ENCODE data around the gene PWP2.
"Not testable (repeated sequence)": the region's sequence is repeated elsewhere in the genome, so short reads cannot be mapped to it uniquely, and the experiment has no call there.

Gene PWP2

DNA sequence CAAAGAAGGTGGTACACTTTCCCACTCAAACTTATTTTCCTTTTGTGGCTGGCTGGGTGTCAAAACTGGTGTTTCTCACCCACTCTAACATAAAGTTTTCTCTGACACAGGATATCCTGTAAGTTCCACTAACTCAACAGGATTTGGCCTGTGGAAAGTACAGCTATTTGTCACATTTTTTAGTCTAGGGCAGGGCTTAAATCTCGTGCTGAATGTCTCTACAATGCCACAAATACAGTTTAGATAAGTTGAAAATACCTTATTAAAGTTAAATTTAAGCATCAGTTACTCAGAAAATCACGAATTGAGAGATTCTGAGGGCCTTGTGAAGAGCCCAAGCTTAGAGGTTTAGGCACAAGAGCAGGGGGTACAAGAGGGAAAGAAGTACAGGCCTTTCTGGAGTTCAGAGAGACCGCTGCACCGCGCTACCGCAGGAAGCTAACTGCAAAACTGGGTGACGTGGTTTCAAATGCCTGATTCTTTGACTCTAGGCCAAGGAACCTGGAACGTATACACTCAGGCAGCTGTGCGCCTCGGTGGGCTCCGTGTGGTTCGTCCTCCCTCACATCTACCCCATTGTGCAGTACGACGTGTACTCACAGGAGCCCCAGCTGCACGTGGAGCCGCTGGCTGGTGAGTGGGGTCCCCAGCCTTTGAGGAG, 23.4 kb upstream of the PWP2 start:
- no peak for DNase-seq (ENCODE audit: low read depth)

DNA sequence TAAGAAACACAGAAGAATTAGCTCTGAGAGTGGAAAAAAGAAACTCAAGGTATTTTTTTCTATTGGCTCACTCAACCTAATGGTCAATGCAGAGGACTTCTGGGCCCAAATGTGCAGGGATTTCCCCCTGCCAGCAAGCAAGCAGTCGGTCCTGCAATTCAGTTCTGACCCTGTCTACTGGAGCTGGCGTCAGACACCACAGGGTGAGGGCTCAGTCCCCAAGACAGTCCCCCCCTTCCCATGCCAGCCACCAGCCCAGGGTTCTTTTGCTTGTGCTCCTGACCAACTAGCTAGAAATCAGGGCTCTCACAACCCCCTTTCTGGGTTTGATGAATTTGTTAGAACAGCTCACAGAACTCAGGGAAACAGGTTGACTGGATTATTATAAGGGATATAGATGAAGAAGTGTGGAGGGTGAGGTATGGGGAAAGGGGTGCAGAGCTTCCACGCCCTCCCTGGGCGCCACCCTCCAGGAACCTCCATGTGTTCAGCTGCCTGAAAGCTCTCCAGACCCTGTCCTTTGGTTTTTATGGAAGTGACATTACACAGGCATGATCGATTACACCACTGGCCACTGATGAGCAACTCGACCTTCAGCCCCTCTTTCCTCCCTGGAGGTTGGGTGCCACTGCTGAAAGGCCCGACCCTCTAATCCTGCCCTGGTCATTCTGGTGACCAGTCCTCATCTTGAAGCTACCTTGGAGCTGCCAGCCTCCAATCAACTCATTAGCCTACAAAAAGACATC, 22.5 kb upstream of the PWP2 start:
- DNase-seq (ENCODE audit: low read depth): no peak

DNA sequence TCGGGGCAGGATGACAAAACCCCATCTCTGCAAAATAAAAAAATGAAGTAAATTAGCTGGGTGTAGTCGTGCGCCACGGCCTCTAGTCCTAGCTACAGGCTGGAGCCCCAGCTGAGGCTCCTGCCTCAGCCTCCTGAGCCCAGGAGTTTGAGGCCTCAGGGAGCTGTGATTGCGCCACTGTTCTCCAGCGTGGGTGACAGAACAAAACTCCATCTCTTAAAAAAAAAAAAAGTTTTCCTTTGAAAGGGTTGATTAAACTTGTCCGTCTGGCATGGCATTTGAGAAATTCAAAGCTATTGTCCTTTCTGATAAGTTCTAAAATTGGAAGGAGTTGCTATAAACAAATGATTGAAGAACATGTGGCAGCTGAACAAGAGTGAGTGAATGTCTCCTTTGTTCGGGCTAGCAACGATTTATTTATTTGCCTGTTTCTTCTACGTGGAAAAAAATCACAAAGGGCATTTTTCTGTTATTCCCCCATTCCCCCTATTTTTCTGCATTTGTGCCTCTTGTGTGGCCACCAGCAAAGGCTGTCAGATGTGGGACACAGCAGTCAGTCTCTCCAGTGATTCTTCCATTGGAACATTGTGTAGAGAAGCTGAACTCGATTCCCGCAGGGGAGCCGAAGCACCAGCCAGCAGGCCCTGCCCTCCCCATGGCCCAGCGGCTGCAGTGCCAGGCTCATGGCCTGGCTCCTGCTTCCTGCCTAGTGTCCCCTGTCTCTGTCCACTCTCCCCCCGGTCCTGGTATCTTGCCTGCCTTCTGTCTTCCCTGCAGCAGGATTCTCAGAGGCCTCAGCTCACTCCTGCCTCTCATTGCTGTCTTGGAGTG, 21.5 kb upstream of the PWP2 start:
- no peak for DNase-seq (ENCODE audit: low read depth)

DNA sequence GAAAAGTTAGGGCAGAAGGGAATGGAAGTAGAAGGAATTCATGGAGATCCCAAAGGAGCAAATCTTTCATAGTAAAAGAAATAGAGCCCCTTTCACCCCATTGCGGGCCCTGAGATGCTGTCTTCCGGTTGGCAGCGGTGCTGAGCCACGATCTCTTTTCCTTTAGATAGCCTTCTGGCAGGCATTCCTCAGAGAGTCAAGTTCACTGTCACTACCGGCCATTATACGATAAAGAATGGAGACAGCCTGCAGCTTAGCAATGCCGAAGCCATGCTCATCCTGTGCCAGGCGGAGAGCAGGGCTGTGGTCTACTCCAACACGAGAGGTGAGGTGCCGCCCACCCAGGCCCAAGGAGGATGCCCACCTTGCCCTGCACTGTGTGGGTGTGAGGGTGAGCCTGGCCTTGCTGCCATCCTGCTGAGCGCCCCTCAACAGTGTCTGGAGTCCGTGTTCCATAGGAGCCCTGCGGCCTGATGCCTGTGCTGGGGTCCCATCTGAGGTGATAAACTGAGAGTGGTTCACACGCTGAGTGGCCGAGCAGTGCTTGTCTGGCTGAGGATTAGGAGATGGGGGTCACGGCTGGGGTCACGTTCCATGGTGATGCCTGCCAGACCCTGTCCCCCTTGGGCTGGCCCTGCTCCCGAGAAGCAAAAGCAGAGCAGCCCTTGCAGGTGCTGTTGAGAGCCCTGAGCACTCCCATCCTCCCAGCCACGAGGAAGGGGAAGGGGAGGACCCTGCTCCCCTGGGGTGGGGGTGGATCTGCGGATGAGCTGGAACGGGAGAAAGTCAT, 20.4 kb upstream of the PWP2 start:
- no peak for DNase-seq (ENCODE audit: low read depth)

DNA sequence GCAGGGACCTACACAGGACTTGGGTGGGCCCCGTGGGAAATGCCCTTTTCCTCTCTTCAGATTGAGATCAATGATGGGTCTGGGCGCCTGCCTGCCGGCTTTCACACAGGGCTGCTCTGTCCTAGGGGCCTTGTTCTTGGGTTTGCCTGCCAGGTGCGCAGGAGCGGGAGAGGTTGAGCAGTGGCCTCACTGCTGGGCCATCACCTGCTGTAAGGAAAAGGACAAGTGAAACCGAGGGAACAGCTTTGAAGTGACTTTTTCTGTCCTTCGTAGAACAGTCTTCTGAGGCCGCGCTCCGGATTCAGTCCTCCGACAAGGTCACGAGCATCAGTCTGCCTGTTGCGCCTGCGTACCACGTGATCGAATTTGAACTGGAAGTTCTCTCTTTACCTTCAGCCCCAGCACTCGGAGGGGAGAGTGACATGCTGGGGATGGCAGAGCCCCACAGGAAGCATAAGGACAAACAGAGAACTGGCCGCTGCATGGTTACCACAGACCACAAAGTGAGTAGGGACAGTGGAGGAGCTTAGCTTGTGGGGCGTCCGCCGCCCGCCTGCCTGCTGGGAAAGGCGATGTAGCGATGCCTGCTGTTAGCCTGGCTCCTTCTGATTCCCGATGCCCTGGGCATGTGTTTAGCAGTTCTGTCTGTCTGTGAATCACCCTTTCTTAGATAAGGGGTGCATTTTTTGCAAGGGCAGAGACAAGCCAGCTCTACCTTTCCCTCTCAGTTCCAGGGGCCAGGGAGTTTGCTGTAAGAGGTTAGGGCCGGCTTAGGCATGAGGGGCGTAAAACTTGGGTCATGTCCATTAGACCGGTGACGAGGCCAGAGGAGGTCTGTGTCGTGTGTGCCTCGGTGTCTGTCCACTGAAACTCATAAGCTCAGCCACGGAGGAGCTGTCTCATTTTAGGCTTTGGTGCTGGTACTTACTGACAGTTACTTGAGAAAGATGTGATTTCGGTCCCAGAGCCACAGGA, 19.5 kb upstream of the PWP2 start:
- DNase-seq (ENCODE audit: low read depth): no peak

DNA sequence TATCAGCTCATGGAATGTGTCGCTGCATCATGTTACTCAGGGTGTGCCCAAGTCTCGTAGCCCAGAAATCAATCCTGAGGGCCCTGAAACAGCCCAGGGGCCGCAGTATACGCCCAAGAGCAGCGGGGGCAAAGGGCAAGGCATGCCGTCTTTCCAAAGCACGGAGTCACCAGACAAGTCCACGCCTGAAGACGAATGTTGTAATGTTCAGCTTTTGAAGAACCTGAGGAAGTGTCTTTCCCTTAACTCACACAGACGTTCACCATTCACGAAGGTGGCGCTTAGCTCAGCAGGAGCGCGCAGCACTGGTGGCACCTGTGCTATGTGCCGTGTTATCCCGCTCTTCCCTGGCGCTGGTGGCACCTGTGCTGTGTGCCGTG, 18.8 kb upstream of the PWP2 start:
- no peak for DNase-seq (ENCODE audit: low read depth)

DNA sequence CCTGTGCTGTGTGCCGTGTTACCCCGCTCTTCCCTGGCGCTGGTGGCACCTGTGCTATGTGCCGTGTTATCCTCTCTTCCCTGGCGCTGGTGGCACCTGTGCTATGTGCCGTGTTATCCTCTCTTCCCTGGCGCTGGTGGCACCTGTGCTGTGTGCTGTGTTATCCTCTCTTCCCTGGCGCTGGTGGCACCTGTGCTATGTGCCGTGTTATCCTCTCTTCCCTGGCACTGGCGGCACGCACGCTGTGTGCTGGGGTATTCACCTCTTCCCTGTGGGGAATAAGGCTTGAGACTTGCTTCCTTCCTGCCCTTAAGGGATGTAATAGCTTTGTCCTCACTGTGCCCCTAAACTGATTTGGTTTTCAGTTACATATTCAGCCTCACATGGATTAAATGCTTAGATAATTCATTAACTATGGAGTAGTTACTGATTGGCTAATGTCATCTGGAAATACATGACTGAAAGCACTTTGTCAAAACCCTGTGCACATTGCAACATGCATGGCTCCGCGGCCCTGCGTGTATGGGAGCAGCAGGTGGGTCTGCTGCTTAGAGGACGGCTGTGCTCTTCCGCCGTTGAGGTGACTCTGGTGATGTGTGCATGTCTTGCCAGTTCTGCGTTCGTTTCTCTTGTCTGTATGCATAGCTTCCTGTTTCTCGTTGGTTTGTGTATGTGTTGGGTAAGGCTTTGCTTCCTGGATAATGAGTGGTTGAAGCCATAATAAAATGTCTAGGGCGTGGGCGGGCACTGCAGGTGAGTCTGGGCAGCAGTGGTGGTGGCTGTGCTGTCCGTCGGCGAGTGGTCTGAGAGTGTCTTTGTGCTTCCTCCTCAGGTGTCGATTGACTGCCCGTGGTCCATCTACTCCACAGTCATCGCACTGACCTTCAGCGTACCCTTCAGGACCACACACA, 17.9 kb upstream of the PWP2 start:
- DNase-seq (ENCODE audit: low read depth): no peak

DNA sequence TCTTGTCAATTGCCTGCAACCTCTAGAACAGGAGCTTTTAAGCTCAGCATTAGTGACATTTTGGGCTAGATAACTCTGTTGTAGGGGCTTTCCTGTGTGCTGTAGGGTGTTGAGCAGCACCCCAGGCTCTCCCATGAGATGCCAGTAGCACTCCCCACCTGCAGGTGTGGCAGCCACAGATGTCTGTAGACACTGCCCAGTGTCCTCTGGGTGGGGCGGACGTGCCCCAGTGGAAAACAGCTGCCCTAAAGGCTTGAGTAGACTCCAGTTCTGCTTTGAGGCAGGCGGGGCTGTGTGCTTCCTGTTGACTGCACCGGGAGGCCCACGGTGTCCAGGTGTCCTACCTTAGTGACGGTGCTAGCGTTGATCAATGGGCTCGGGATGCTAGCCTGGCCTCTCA, 16.9 kb upstream of the PWP2 start:
- no peak for DNase-seq (ENCODE audit: low read depth)

DNA sequence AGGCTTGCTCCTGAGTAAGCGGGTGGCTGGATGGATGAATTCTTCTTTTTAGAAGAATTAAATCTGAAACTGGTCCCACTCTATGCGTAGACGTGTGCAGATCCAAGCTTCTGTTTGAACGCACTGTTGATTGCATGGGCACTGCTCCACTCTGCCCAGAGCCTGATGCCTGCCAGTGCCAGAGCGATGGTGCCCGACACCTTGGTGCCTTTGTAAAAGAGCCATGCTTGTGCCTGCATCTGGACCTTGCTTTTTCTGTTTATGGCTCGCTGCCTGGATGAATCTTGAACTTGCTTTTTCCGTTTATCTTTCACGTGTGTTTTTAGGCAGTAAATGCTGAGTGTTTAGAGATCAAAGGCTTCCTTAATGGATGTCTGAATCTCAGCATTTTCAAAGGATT, 15.0 kb upstream of the PWP2 start:
- no peak for DNase-seq (ENCODE audit: low read depth)

DNA sequence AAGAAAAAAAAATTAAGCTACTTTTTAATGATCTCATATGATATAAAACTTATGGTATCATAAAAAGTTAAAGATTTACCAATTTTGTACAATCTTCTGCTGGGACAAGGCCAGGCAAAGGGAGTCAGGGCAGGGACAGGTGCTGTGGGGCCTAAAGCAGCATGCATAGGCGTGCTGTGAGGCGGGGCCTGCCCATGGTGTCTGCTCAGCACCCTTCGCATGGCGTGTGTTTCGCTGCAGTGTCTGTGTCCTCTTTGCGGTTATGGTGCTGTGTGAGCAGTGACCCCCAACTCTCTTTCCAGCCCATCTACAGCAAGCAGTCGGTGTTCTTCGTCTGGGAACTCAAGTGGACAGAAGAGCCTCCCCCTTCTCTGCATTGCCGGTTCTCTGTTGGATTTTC, 13.4 kb upstream of the PWP2 start:
- no peak for DNase-seq (ENCODE audit: low read depth)

DNA sequence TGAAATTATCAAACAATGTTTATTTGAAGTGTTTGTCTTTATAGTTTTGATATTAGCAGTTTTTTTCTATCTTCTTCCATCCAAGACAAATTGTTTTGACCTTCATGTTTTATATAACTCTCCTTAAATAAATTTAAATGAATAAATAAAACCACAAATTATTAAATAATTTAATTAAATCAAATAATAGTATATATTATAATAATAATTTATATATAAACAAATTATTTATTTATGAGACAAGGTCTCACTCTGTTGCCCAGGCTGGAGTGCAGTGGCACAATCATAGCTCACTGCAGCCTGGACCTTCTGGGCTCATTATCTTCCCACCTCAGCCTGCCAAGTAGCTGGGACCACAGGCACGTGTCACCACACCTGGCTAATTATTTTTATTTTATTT, 12.4 kb upstream of the PWP2 start:
- DNase-seq (ENCODE audit: low read depth): no peak

DNA sequence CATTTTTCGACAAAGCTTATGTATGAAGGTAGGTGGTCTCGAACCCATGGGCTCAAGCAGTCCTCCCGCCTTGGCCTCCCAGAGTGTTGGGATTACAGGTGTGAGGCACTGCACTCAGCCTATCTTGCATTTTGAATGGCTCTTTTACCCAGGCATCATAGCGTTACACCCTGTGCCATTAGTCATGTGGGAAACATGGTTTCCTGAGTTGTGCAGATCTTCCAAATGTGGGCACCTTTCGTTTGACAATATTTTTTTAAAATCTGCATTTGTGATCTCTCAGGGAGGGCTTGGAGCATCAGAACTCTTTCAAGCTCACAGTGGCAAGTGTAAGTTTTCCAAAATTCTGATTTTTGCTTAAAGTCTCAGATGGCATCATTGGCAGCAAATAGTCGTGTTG, 8.7 kb upstream of the PWP2 start:
- not testable (repeated sequence) for DNase-seq (ENCODE audit: low read depth)

DNA sequence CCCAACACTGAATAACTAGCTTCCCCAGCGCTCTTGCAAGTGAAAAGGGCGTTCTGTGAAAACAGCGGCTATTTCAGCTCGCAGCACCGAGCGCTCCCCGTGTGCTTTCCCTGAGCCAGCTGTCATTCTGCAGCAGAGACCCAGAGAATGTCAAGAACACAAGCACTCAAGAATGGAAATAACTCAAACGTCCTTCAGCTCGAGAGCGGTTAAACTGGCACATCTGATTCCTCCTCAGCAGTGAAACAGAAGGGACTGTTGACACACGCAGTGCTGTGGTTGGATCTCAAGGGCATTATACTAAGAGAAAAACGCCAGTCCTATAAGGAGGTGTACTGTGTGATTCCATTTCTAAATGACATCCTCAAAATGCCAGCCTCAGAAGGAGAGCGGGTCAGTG, 8.2 kb upstream of the PWP2 start:
- DNase-seq (ENCODE audit: low read depth): not testable (repeated sequence)

DNA sequence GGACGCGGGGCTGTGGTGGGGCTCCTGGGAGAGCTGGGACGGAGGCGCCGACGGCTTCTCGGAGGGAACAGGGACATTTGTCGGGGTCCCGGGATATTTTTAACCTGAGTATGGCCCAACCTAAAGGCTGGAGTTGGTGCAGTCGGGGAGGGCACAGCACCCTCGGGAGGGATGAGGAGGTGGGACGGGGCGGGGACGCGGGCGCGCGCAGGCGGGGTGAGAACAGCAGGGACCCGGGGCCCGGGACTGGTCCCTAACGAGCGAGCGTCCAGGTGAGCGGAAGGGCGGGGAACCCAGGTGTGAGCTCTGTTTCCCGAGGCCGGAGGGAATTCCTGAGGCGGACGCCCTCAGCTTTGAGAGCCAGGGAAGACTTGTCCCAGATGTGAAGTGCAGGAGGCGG, 390 bp downstream of the PWP2 start:
- DNase-seq (ENCODE audit: low read depth): not testable (repeated sequence)

DNA sequence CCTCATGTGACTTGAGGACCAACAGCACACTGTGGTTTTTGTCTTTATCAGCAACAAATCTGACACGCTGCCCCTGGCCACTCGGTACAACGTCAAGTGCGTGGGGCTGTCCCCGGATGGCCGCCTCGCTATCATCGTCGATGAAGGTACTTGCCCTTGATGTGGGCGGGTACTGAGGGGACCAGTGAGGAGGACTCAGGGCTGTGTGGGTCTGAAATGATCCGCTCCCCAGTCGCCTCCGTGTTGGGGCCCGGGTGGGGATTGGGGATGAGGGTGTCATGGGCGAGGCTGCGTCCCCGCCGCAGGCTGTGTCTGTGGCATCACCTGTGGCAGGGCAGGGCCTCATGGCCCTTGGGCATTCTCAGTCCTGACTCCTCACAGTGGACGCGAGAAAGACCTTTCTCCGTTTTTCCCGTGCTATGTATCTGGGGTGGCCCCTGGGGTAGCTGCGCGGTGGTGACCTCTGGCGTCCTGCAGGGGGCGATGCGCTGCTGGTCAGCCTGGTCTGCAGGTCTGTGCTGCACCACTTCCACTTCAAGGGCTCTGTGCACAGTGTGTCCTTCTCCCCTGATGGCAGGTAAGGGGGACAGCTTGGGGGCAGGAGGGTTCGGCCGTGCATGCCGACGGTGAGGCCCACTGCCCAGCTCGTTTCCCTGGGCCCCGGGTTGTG, 6.6 kb downstream of the PWP2 start:
- DNase-seq (ENCODE audit: low read depth): not testable (repeated sequence)

DNA sequence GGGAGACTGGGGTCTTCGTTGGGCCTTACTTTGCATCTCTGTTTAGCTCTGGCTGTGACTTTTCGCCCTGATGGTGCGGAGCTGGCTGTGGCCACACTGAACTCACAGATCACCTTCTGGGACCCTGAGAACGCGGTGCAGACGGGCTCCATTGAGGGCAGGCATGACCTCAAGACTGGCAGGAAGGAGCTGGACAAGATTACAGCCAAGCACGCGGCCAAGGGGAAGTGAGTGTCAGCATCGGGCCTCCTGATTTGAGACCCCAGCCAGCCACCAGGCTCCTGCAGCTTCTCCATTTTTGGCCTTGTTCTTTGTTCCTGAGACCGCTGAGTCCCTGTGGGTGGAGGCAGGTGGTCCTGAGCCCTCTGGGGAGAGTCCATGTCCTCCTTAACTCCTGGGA, 14.9 kb downstream of the PWP2 start:
- DNase-seq (ENCODE audit: low read depth): not testable (repeated sequence)

DNA sequence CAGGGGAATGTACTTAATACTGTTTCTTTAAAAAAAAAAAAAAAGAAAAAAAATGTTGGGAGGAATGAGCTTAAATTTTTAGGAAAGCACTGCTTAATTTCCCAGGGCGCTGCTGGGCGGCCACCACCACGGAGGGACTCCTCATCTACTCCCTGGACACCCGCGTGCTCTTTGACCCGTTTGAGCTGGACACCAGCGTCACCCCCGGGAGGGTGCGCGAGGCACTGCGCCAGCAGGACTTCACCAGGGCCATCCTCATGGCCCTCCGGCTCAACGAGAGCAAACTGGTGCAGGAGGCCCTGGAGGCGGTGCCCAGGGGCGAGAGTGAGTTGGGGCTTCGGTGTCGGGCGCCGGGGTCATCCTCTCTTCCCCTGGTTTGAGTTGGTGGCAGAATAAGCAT, 20.6 kb downstream of the PWP2 start:
- DNase-seq (ENCODE audit: low read depth): not testable (repeated sequence)

DNA sequence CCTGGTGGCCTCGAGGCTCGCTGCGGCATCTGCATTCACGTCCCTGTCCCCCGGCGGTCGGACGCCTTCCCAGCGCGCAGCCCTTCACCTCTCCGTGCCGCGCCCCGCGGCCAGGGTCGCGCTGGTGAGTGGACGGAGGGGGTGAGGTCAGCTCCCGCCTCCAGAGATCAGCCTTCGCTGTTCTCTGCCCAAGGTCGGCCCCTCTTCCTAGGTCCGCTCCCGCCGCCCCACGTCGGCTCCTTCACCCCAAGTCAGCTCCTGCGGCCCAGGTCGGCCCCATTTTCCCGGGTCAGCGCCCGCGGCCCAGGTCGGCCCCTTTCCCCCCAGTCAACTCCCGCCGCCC, 26.5 kb downstream of the PWP2 start:
- not testable (repeated sequence) for DNase-seq (ENCODE audit: low read depth)

DNA sequence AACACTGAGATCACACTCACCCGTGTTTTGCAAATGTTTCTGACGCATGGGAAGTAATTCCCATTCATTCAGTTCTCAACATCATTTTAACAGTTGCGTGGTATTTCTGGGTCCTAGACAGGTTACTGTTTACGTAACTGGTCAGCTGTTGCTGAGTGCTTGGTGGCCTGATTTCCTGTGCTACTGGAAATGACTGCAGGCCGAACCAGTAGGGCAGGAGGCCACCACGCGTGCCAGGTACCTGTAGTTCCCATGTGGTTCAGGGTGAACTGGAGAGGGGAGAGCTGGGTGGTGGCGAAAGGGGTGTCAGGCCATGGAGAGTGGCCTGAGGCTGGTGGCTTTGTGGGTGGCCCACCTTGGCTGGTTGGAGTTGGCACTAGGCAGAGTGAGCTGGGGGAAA, 27.5 kb downstream of the PWP2 start:
- not testable (repeated sequence) for DNase-seq (ENCODE audit: low read depth)

Data from fibroblast of the conjunctiva (primary cell).